ENCODE data around the gene CSTF3. TPM values are rescaled to one million over a fixed set of nuclear protein-coding genes. Genes with fewer than 3 reads are reported as not detected.

Gene CSTF3
- polyA plus RNA-seq, 3 donors, result 6.9 to 13.2 (median 11.7) TPM

DNA sequence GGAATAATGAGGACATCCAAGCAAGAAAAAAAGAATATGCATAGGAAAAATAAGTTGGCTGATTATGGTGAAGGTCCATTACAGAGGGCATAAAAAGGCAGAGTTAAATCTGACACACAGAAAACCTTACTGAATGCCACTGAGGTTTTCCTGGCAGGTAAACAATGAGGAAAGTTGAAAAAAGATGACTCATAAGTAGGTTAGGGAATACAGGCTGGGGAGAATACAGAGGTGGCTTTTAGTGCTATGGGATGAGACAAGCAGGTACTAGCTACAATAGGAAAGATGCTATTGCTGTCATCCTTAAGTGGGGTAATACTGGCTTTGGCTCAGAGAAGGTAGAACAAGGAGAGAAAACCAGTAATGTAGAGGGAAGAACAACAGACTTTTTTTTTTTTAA, 44.7 kb downstream of the CSTF3 start:
- H3K27ac ChIP-seq (ENCODE audit: low read depth, low read length), result no peak overlapping the region

- WGBS, 3 donors, result 38 to 85% (median 56%) methylated on average over 1 of the region's 1 CpG
- H3K27ac ChIP-seq (ENCODE audit: low read depth, low read length), result no peak overlapping the region
Observed at GRCh38 chr11:33110083-33110482, 51.2 kb downstream of the CSTF3 start.

DNA sequence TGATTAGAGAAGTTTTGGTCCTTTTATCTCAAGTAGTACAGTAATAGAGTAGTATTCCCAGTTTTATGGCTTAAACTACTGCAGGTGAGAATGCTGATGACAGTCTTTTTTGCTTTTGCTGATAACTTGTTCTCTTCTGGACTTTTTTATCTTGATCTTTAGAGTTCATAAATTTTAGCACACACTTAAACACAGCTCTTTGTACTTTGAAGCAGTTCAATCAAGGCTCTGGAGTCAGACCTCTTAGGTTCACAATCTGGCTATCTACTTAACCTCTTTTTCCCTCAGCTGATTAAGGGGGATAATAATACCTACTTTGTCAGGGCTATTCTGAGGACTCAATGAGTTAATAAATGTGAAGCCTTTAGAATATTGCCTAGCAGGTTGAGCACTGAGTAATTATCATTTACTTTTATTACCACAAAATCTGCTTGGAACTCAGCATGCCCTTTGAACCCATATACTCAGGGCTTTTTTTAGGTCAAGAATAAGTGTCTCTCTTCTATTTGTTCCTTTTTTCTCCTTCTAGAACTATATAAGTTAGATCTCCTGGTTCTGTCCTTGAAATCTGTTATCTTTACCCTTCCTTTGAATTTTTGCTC, 51.9 kb downstream of the CSTF3 start:
- H3K27ac ChIP-seq (ENCODE audit: low read depth, low read length), result no peak overlapping the region

DNA sequence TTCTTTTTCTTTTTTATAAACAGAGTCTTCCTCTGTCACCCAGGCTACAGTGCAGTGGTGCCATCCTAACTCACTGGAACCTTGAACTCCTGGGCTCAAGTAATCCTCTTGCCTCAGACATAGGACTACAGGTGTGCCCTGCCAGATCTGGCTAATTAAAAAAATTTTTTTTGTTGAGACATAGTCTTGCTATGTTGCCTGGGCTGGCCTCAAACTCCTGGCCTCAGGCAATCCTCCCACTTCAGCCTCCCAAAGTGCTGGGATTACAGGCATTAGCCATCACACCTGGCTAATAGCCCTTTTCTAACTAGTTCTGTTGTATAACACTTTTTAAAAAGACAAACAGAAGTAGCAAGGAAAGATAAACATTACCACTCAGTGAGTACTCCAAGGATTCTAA, 57.4 kb downstream of the CSTF3 start:
- no peak overlapping the region for H3K27ac ChIP-seq (ENCODE audit: low read depth, low read length)

GRCh38 chr11:33094157-33094556, 67.1 kb downstream of the CSTF3 start:
- 33 to 64% (median 55%) methylated on average over 1 of the region's 1 CpG for WGBS, 3 donors
- H3K27ac ChIP-seq (ENCODE audit: low read depth, low read length), result no peak overlapping the region

- H3K27ac ChIP-seq (ENCODE audit: low read depth, low read length), result no peak overlapping the region
Observed at GRCh38 chr11:33089776-33090175, 71.5 kb downstream of the CSTF3 start.

DNA sequence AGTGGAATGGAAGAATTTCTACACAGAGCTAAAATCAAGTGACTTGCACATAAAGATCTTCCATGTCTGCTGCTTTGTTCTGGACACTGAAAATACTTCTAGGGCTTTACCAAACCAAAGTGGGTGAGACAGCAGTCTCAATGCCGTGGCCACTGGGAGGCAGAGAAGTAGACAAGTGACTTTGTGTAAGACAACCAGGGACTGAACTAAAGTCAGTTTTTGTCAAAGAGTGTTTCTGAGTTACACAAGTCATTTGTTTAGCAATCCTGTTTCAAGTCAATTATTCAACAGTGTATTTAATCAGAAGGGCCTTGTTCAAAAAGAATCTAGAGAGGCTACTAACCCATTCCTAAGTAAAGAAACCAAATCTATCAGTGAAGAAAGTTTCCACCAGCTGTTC, 75.3 kb downstream of the CSTF3 start:
- no peak overlapping the region for H3K27ac ChIP-seq (ENCODE audit: low read depth, low read length)
- WGBS, 3 donors, result 88 to 91% (median 91%) methylated on average over 1 of the region's 1 CpG

GRCh38 chr11:33083918-33084317, 77.4 kb downstream of the CSTF3 start:
- WGBS, 3 donors, result 88 to 100% (median 97%) methylated on average over 1 of the region's 1 CpG
- H3K27ac ChIP-seq (ENCODE audit: low read depth, low read length), result no peak overlapping the region

- H3K27ac ChIP-seq (ENCODE audit: low read depth, low read length), result no peak overlapping the region
- WGBS, 3 donors, result 89 to 93% (median 90%) methylated on average over 8 of the region's 8 CpGs
Observed at GRCh38 chr11:33072465-33072864, 88.8 kb downstream of the CSTF3 start.

- 93 to 96% (median 95%) methylated on average over 17 of the region's 17 CpGs for WGBS, 3 donors
- H3K27ac ChIP-seq (ENCODE audit: low read depth, low read length), result no peak overlapping the region
Observed at GRCh38 chr11:33068611-33069340, 92.5 kb downstream of the CSTF3 start.

- 91 to 97% (median 95%) methylated on average over 3 of the region's 3 CpGs for WGBS, 3 donors
- no peak overlapping the region for H3K27ac ChIP-seq (ENCODE audit: low read depth, low read length)
Observed at GRCh38 chr11:33067294-33067693, 94.0 kb downstream of the CSTF3 start.

GRCh38 chr11:33065445-33066178, 95.7 kb downstream of the CSTF3 start:
- 59 to 71% (median 70%) methylated on average over 22 of the region's 22 CpGs for WGBS, 3 donors
- no peak overlapping the region for H3K27ac ChIP-seq (ENCODE audit: low read depth, low read length)

- 88 to 92% (median 90%) methylated on average over 5 of the region's 5 CpGs for WGBS, 3 donors
- H3K27ac ChIP-seq (ENCODE audit: low read depth, low read length), result no peak overlapping the region
Observed at GRCh38 chr11:33064866-33065265, 96.4 kb downstream of the CSTF3 start.

GRCh38 chr11:33064033-33064825, 97.1 kb downstream of the CSTF3 start:
- WGBS, 3 donors, result 37 to 62% (median 40%) methylated on average over 11 of the region's 11 CpGs
- no peak overlapping the region for H3K27ac ChIP-seq (ENCODE audit: low read depth, low read length)

DNA sequence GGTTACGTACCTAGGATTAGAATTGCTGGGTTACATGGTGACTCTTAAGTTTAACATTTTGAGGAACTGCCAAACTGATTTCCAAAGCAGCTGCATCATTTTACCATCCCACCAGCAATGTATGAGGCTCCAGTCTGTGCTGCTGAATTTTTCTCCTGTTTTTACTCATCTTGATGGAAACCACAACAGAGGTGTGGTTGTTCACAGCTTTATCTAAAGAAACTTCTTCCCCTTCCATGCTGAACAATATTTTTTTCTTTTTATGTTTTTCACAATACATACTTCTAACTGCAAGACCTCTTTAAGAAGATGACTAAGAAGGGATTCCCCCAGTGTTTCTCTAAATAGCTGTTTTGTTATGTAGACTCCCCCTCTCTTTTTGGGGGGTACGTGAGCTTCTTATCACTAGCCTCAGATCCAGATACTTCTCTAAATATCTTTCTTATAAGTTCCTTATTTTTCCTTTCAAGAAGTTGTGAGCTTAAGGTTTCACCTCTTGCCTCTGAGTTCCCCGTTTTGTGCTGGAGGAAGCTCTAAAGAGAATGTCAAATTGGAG, 97.9 kb downstream of the CSTF3 start:
- WGBS, 3 donors, result 41 to 78% (median 53%) methylated on average over 3 of the region's 3 CpGs

DNA sequence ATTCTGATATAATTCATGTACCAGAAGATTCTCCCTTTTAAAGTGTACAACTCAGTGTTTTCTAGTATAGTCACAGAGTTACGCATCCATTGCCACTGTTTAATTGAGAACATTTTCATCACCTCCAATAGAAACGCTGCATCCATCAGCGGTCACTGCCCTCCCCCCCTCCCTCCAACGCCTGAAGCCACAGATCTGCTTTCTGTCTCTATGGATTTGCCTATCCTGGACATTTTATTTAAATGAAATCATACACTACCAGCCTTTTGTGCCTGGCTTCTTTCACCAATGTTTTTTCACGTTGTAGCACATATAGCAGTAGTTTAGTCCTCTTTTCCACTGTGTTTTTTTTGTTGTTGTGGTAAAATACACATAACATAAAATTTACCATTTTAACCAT, 99.1 kb downstream of the CSTF3 start:
- no peak overlapping the region for H3K27ac ChIP-seq (ENCODE audit: low read depth, low read length)
- 71 to 81% (median 76%) methylated on average over 5 of the region's 5 CpGs for WGBS, 3 donors

More for the DNA sequence above, 97.9 kb downstream of the CSTF3 start:
- no peak overlapping the region for H3K27ac ChIP-seq (ENCODE audit: low read depth, low read length)

DNA sequence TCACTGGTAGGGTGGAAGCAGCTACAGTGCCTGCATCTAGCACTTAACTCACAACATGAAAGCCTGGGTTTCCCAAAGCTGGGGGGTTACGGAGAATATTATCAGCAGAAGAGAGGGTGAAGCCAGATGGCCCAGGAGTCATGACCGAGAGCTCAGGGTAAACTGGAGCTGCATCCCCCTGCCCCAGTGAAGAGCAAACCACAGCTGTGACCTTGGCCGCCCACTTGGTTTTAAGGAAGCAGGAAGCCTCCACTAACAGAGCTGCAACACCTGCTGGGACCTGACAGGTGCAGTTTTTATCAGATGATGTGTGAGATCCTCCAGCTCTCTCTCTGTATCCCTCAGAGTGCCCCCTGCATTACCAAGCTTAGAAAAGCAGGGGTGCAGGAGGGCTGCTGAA, 101.0 kb downstream of the CSTF3 start:
- WGBS, 3 donors, result 88 to 95% (median 93%) methylated on average over 3 of the region's 3 CpGs
- no peak overlapping the region for H3K27ac ChIP-seq (ENCODE audit: low read depth, low read length)

GRCh38 chr11:33059331-33060007, 101.8 kb downstream of the CSTF3 start:
- 78 to 90% (median 88%) methylated on average over 5 of the region's 5 CpGs for WGBS, 3 donors
- H3K27ac ChIP-seq (ENCODE audit: low read depth, low read length), result no peak overlapping the region
